ENCODE data around the gene GPHN.

GPHN gene

GRCh38 chr14:66596241-66596985, 88.5 kb downstream of the GPHN start:
- no peak for DNase-seq (ENCODE audit: low read depth, low spot score)

- no peak for DNase-seq (ENCODE audit: low read depth, low spot score)
Observed at GRCh38 chr14:66600416-66600815, 92.5 kb downstream of the GPHN start.

- DNase-seq (ENCODE audit: low read depth, low spot score) = no peak
Observed at GRCh38 chr14:66601932-66602578, 94.1 kb downstream of the GPHN start.

- DNase-seq (ENCODE audit: low read depth, low spot score) = no peak
Observed at GRCh38 chr14:66603945-66604344, 96.0 kb downstream of the GPHN start.

- no peak for DNase-seq (ENCODE audit: low read depth, low spot score)
Observed at GRCh38 chr14:66606826-66607225, 98.9 kb downstream of the GPHN start.

- no peak for DNase-seq (ENCODE audit: low read depth, low spot score)
Observed at GRCh38 chr14:66610154-66610563, 102.2 kb downstream of the GPHN start.

- DNase-seq (ENCODE audit: low read depth, low spot score) = no peak
Observed at GRCh38 chr14:66613344-66613743, 105.4 kb downstream of the GPHN start.

GRCh38 chr14:66619952-66620351, 112.0 kb downstream of the GPHN start:
- no peak for DNase-seq (ENCODE audit: low read depth, low spot score)

GRCh38 chr14:66623838-66624237, 115.9 kb downstream of the GPHN start:
- no peak for DNase-seq (ENCODE audit: low read depth, low spot score)

- no peak for DNase-seq (ENCODE audit: low read depth, low spot score)
Observed at GRCh38 chr14:66624336-66624937, 116.5 kb downstream of the GPHN start.

- DNase-seq (ENCODE audit: low read depth, low spot score) = no peak
Observed at GRCh38 chr14:66628636-66629035, 120.7 kb downstream of the GPHN start.

- no peak for DNase-seq (ENCODE audit: low read depth, low spot score)
Observed at GRCh38 chr14:66629499-66629898, 121.6 kb downstream of the GPHN start.

GRCh38 chr14:66634876-66635275, 126.9 kb downstream of the GPHN start:
- no peak for DNase-seq (ENCODE audit: low read depth, low spot score)

- no peak for DNase-seq (ENCODE audit: low read depth, low spot score)
Observed at GRCh38 chr14:66635435-66635834, 127.5 kb downstream of the GPHN start.

GRCh38 chr14:66636240-66636639, 128.3 kb downstream of the GPHN start:
- no peak for DNase-seq (ENCODE audit: low read depth, low spot score)

GRCh38 chr14:66638689-66639088, 130.7 kb downstream of the GPHN start:
- DNase-seq (ENCODE audit: low read depth, low spot score) = no peak

GRCh38 chr14:66641861-66642635, 134.1 kb downstream of the GPHN start:
- no peak for DNase-seq (ENCODE audit: low read depth, low spot score)

GRCh38 chr14:66643344-66643743, 135.4 kb downstream of the GPHN start:
- no peak for DNase-seq (ENCODE audit: low read depth, low spot score)

- no peak for DNase-seq (ENCODE audit: low read depth, low spot score)
Observed at GRCh38 chr14:66645716-66646115, 137.8 kb downstream of the GPHN start.

GRCh38 chr14:66649498-66649897, 141.6 kb downstream of the GPHN start:
- no peak for DNase-seq (ENCODE audit: low read depth, low spot score)

GRCh38 chr14:66650491-66650911, 142.6 kb downstream of the GPHN start:
- no peak for DNase-seq (ENCODE audit: low read depth, low spot score)
